ENCODE results near the gene GUCY2D. TPM values are rescaled to one million over a fixed set of nuclear protein-coding genes. Genes with fewer than 3 reads are reported as not detected.
A peak's percentile ranks its signal among the peaks of the same experiment; 100 is the strongest.

Gene GUCY2D
- total and polyA plus RNA-seq, 9 donors, result under 0.01 to 0.11 (median 0.04) TPM; not detected in 6

DNA sequence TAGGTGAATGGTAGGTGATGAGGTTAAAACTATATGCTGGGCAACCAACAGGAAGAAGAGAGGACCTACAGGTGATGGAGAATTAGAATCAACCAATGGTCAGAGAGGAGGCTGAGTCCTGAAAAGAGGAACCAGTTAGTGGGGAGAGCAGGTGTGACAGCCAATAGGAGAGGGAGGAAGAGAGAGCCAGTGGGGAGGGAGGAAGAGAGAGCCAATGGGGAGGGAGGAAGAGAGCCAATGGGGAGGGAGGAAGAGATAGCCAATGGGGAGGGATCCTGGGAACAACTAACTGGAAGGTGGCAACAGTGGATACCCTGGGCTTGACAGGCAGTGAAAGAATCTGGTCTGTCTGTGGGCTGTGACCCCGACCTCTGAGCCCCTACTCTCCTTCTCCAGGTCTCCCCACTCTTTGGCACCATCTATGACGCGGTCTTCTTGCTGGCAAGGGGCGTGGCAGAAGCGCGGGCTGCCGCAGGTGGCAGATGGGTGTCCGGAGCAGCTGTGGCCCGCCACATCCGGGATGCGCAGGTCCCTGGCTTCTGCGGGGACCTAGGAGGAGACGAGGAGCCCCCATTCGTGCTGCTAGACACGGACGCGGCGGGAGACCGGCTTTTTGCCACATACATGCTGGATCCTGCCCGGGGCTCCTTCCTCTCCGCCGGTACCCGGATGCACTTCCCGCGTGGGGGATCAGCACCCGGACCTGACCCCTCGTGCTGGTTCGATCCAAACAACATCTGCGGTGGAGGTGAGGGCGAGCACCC is 3.7 kb downstream of the GUCY2D start:
- no peak overlapping the region for H3K4me3 ChIP-seq (ENCODE audit: low read length)

DNA sequence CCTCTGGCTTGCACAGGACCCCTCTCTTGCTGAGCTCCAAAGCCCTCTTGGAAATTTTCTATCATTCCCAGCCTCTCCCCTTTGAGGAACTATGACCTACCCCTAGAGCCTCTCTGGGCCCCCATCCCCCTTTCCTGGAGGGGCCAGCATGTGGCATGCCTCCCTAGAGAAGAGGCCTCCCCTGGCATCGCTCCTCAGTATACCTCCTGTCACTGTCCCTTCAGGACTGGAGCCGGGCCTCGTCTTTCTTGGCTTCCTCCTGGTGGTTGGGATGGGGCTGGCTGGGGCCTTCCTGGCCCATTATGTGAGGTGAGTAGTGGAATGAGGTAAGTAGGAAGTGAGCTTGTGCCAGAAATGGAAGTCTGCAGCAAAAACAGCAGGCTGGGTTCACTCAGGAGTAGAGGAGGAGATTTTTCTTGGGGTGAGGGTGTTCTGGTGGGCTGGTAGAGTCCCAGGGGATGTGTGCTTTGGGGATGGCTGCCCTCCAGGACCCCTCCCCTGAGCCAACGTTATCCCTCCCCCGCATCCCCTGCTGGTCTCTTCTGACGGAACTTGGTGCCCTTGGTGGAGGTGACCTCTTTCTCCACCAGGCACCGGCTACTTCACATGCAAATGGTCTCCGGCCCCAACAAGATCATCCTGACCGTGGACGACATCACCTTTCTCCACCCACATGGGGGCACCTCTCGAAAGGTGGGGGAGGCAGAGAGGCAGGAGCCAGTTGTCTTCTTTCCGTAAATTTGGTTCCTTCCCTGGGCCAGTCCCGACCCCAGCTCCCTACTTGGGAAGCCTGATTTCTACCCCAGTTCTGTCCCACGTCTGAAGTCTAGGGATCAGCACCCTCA is 4.6 kb downstream of the GUCY2D start:
- Histone ChIP-seq H3K9me3 (replicated peaks; ENCODE audit: control insufficient read depth, low read depth, low read length) (no peaks in the 10 kb centered on the region), H3K36me3 (ENCODE audit: control insufficient read depth, insufficient read depth, low read length) (no peaks in the 10 kb centered on the region), H3K27me3 (ENCODE audit: control insufficient read depth, insufficient read depth, low read length) (peaks cover 59% of the 10 kb centered on the region), H3K4me3 (ENCODE audit: low read length) (no peak overlapping the region), H3K4me1 (ENCODE audit: control insufficient read depth, insufficient read depth, low read length) (peaks cover 13% of the 10 kb centered on the region), H3K27ac (ENCODE audit: low read length) (no peak overlapping the region)
- 44% methylated on average over 5 of the region's 14 CpGs for WGBS (ENCODE audit: insufficient coverage)
- no peak for DNase-seq

More for the DNA sequence above, 3.7 kb downstream of the GUCY2D start:
- Histone ChIP-seq H3K27me3 (ENCODE audit: control insufficient read depth, insufficient read depth, low read length) (peaks cover 59% of the 10 kb centered on the region), H3K36me3 (ENCODE audit: control insufficient read depth, insufficient read depth, low read length) (no peaks in the 10 kb centered on the region), H3K4me1 (ENCODE audit: control insufficient read depth, insufficient read depth, low read length) (peaks cover 15% of the 10 kb centered on the region), H3K27ac (ENCODE audit: low read length) (no peak overlapping the region), H3K9me3 (replicated peaks; ENCODE audit: control insufficient read depth, low read depth, low read length) (no peaks in the 10 kb centered on the region)
- DNase-seq, result no peak
- 91% methylated on average over 30 of the region's 30 CpGs for WGBS (ENCODE audit: insufficient coverage)

GRCh38 chr17:8007836-8008235 is 5.4 kb downstream of the GUCY2D start:
- Histone ChIP-seq H3K4me1 (ENCODE audit: control insufficient read depth, insufficient read depth, low read length) (peaks cover 5% of the 10 kb centered on the region), H3K36me3 (ENCODE audit: control insufficient read depth, insufficient read depth, low read length) (no peaks in the 10 kb centered on the region), H3K4me3 (ENCODE audit: low read length) (no peak overlapping the region), H3K27me3 (ENCODE audit: control insufficient read depth, insufficient read depth, low read length) (peaks cover 59% of the 10 kb centered on the region), H3K27ac (ENCODE audit: low read length) (no peak overlapping the region), H3K9me3 (replicated peaks; ENCODE audit: control insufficient read depth, low read depth, low read length) (no peaks in the 10 kb centered on the region)
- DNase-seq, result no peak
- WGBS (ENCODE audit: insufficient coverage), result 91% methylated on average over 5 of the region's 5 CpGs

GRCh38 chr17:8012045-8012580 is 9.7 kb downstream of the GUCY2D start:
- H3K27ac ChIP-seq (ENCODE audit: low read length), result no peak overlapping the region
- H3K9me3 ChIP-seq (replicated peaks; ENCODE audit: control insufficient read depth, low read depth, low read length), result no peaks in the 10 kb centered on the region
- no peak for DNase-seq
- H3K27me3 ChIP-seq (ENCODE audit: control insufficient read depth, insufficient read depth, low read length), result peaks cover 57% of the 10 kb centered on the region
- WGBS (ENCODE audit: insufficient coverage), result 79% methylated on average over 11 of the region's 15 CpGs
- peaks cover 15% of the 10 kb centered on the region for H3K4me1 ChIP-seq (ENCODE audit: control insufficient read depth, insufficient read depth, low read length)
- no peak overlapping the region for H3K4me3 ChIP-seq (ENCODE audit: low read length)
- H3K36me3 ChIP-seq (ENCODE audit: control insufficient read depth, insufficient read depth, low read length), result no peaks in the 10 kb centered on the region

- Histone ChIP-seq H3K36me3 (ENCODE audit: control insufficient read depth, insufficient read depth, low read length) (no peaks in the 10 kb centered on the region), H3K4me1 (ENCODE audit: control insufficient read depth, insufficient read depth, low read length) (peaks cover 16% of the 10 kb centered on the region), H3K27me3 (ENCODE audit: control insufficient read depth, insufficient read depth, low read length) (peaks cover 65% of the 10 kb centered on the region), H3K9me3 (replicated peaks; ENCODE audit: control insufficient read depth, low read depth, low read length) (no peaks in the 10 kb centered on the region), H3K27ac (ENCODE audit: low read length) (no peak overlapping the region), H3K4me3 (ENCODE audit: low read length) (no peak overlapping the region)
- no peak for DNase-seq
- WGBS (ENCODE audit: insufficient coverage), result 80% methylated on average over 13 of the region's 17 CpGs
Measured at GRCh38 chr17:8012996-8013640, 10.7 kb downstream of the GUCY2D start.

DNA sequence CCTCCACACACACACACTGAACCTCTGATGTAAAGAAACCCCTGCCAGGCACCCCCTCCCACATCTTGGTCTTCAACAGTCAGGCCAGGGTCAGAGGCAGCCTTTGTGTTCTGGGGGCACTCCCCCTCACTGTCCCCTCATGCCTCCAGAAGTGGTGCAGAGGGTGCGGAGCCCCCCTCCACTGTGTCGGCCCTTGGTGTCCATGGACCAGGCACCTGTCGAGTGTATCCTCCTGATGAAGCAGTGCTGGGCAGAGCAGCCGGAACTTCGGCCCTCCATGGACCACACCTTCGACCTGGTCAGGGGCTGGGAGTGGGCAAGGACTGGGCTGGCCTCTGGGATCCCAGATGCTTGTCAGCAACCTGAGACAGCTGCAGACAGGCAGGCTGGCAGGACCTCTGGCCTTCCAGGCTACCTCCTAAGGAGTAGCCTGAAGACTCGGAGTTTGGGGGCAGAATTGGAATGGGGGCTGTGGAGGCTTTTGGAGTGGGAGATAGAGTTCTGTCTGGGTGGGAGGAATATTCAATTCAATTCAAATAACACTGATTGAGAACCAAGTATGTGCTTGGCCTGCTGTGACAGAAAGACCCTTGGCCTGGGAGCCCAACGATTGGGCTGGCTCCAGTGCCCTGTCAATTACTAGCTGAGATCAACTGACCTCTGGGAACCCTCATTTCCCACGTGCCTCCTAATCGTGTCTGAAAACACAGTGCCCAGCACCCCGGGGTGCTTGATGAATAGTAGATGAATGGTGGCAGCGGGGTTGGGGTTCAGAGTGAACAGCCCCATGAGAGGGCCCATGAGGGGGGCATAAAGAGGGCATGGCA is 11.5 kb downstream of the GUCY2D start:
- H3K27me3 ChIP-seq (ENCODE audit: control insufficient read depth, insufficient read depth, low read length), result peaks cover 65% of the 10 kb centered on the region
- no peaks in the 10 kb centered on the region for H3K9me3 ChIP-seq (replicated peaks; ENCODE audit: control insufficient read depth, low read depth, low read length)
- 76% methylated on average over 9 of the region's 12 CpGs for WGBS (ENCODE audit: insufficient coverage)
- no peak overlapping the region for H3K4me3 ChIP-seq (ENCODE audit: low read length)
- no peak overlapping the region for H3K27ac ChIP-seq (ENCODE audit: low read length)
- no peaks in the 10 kb centered on the region for H3K36me3 ChIP-seq (ENCODE audit: control insufficient read depth, insufficient read depth, low read length)
- peaks cover 16% of the 10 kb centered on the region for H3K4me1 ChIP-seq (ENCODE audit: control insufficient read depth, insufficient read depth, low read length)
- no peak for DNase-seq

- H3K27ac ChIP-seq (ENCODE audit: low read length), result no peak overlapping the region
- H3K4me3 ChIP-seq (ENCODE audit: low read length), result no peak overlapping the region
- DNase-seq, result no peak
- WGBS (ENCODE audit: insufficient coverage), result 92% methylated on average over 7 of the region's 9 CpGs
- peaks cover 63% of the 10 kb centered on the region for H3K27me3 ChIP-seq (ENCODE audit: control insufficient read depth, insufficient read depth, low read length)
- peaks cover 16% of the 10 kb centered on the region for H3K4me1 ChIP-seq (ENCODE audit: control insufficient read depth, insufficient read depth, low read length)
- H3K36me3 ChIP-seq (ENCODE audit: control insufficient read depth, insufficient read depth, low read length), result no peaks in the 10 kb centered on the region
- no peaks in the 10 kb centered on the region for H3K9me3 ChIP-seq (replicated peaks; ENCODE audit: control insufficient read depth, low read depth, low read length)
Measured at GRCh38 chr17:8014558-8014850, 12.1 kb downstream of the GUCY2D start.

- Histone ChIP-seq H3K9me3 (replicated peaks; ENCODE audit: control insufficient read depth, low read depth, low read length) (no peaks in the 10 kb centered on the region), H3K4me3 (ENCODE audit: low read length) (no peak overlapping the region), H3K4me1 (ENCODE audit: control insufficient read depth, insufficient read depth, low read length) (peaks cover 16% of the 10 kb centered on the region), H3K27ac (ENCODE audit: low read length) (no peak overlapping the region), H3K36me3 (ENCODE audit: control insufficient read depth, insufficient read depth, low read length) (no peaks in the 10 kb centered on the region), H3K27me3 (ENCODE audit: control insufficient read depth, insufficient read depth, low read length) (peaks cover 65% of the 10 kb centered on the region)
- DNase-seq, result no peak
- 46% methylated on average over 35 of the region's 44 CpGs for WGBS (ENCODE audit: insufficient coverage)
Measured at GRCh38 chr17:8015236-8015956, 13.0 kb downstream of the GUCY2D start.

GRCh38 chr17:8015957-8016631 is 13.7 kb downstream of the GUCY2D start:
- Histone ChIP-seq H3K9me3 (replicated peaks; ENCODE audit: control insufficient read depth, low read depth, low read length) (no peaks in the 10 kb centered on the region), H3K36me3 (ENCODE audit: control insufficient read depth, insufficient read depth, low read length) (no peaks in the 10 kb centered on the region), H3K27me3 (ENCODE audit: control insufficient read depth, insufficient read depth, low read length) (peaks cover 65% of the 10 kb centered on the region), H3K4me1 (ENCODE audit: control insufficient read depth, insufficient read depth, low read length) (peaks cover 16% of the 10 kb centered on the region), H3K4me3 (ENCODE audit: low read length) (peak overlapping the region; percentile 34), H3K27ac (ENCODE audit: low read length) (no peak overlapping the region)
- DNase-seq, result no peak
- 1% methylated on average over 37 of the region's 46 CpGs for WGBS (ENCODE audit: insufficient coverage)

Data from muscle of leg (tissue), 11 donors.